SK-N-SH (cell line): ENCODE results near the gene MAG. TPM values are rescaled to one million over a fixed set of nuclear protein-coding genes. Genes with fewer than 3 reads are reported as not detected.

Experiments
- CTCF ChIA-PET: fragments of 300-600, 350-600 bp; formaldehyde crosslinking; extraction: SDS; loops from one replicate; lab custom pipeline; 2021; lab: Yijun Ruan, JAX
- POLR2A ChIA-PET: fragments of 350-600 bp; sonication (Branson Sonifier 250); formaldehyde crosslinking; extraction: SDS; loops from one replicate; lab custom pipeline; 2020; ENCODE audit warnings: antibody characterized with exemption, inconsistent platforms; lab: Yijun Ruan, JAX
- DNase-seq: peaks from one replicate; pipeline ENCODE4 v3.0.0; 2012
- H2AFZ ChIP-seq: fragments of 200-600 bp; sonication (generic); 2 replicates; pipeline ENCODE4 v1.8.1; 2016; ENCODE audit warnings: antibody characterized with exemption, mild to moderate bottlenecking, low read depth
- H3F3A ChIP-seq: fragments of 200-600 bp; sonication (generic); replicated peaks from 2 replicates; pipeline ENCODE3; 2016; ENCODE audit warnings: antibody characterized with exemption, mild to moderate bottlenecking; ENCODE audit not compliant: insufficient read depth
- H3K27ac ChIP-seq, 2 experiments: fragments of 200-500 bp in 1 of 2; fragments of 200-600 bp in 1 of 2; sonication (Bioruptor generic) in 1 of 2; sonication (generic), shearing (Covaris generic) in 1 of 2; 2 replicates each; pipeline versions ENCODE4 v1.5.1 to v1.6.1; 2014 to 2016; ENCODE audit warnings: low read depth in 2 of 2, inconsistent platforms in 1 of 2, low read length in 1 of 2, mild to moderate bottlenecking in 1 of 2, mixed read lengths in 1 of 2
- H3K27me3 ChIP-seq: fragments of 200-600 bp; sonication (generic), shearing (Covaris generic); 2 replicates; pipeline ENCODE4 v1.6.1; 2016; ENCODE audit warnings: mixed run types; ENCODE audit not compliant: insufficient read depth
- H3K36me3 ChIP-seq, 2 experiments: fragments of 200-500 bp in 1 of 2; fragments of 200-600 bp in 1 of 2; sonication (Bioruptor generic) in 1 of 2; sonication (generic) in 1 of 2; replicated peaks in 1 of 2; 2 replicates each; pipeline versions ENCODE3 to v1.5.1; 2014 to 2016; ENCODE audit warnings: low read length in 1 of 2, mild to moderate bottlenecking in 1 of 2; ENCODE audit not compliant: insufficient read depth in 2 of 2, control insufficient read depth in 1 of 2
- H3K4me1 ChIP-seq, 2 experiments: fragments of 200-500 bp in 1 of 2; fragments of 200-600 bp in 1 of 2; sonication (Bioruptor generic) in 1 of 2; sonication (generic), shearing (Covaris generic) in 1 of 2; 2 replicates each; pipeline versions ENCODE4 v1.5.1 to v1.6.1; 2014 to 2016; ENCODE audit warnings: low read depth in 1 of 2, low read length in 1 of 2, mixed run types in 1 of 2; ENCODE audit not compliant: insufficient read depth in 2 of 2, control insufficient read depth in 1 of 2
- H3K4me2 ChIP-seq: fragments of 200-600 bp; sonication (generic), shearing (Covaris generic); 2 replicates; pipeline ENCODE4 v1.6.1; 2017; ENCODE audit warnings: mixed run types
- H3K4me3 ChIP-seq, 2 experiments: fragments of 200-500 bp in 1 of 2; fragments of 200-600 bp in 1 of 2; sonication (Bioruptor generic) in 1 of 2; sonication (generic), shearing (Covaris generic) in 1 of 2; 2 replicates each; pipeline versions ENCODE4 v1.5.1 to v1.8.1; 2014 to 2016; ENCODE audit warnings: low read depth in 2 of 2, inconsistent platforms in 1 of 2, low read length in 1 of 2, mild to moderate bottlenecking in 1 of 2, mixed read lengths in 1 of 2, moderate library complexity in 1 of 2
- H3K79me2 ChIP-seq: fragments of 200-600 bp; sonication (generic); 2 replicates; pipeline ENCODE4 v1.8.1; 2017; ENCODE audit warnings: mild to moderate bottlenecking; ENCODE audit not compliant: insufficient read depth
- H3K9ac ChIP-seq: fragments of 200-600 bp; sonication (generic); 2 replicates; pipeline ENCODE4 v1.6.1; 2017; ENCODE audit warnings: mixed run types
- H3K9me2 ChIP-seq: fragments of 200-600 bp; sonication (generic); 2 replicates; pipeline ENCODE4 v1.6.1; 2017; ENCODE audit warnings: mixed run types
- H3K9me3 ChIP-seq: fragments of 200-600 bp; sonication (generic); 2 replicates; pipeline ENCODE4 v1.6.1; 2017; ENCODE audit warnings: mixed run types, mild to moderate bottlenecking, moderate library complexity
- H4K20me1 ChIP-seq: fragments of 200-600 bp; sonication (generic); 2 replicates; pipeline ENCODE4 v1.6.1; 2017; ENCODE audit warnings: mild to moderate bottlenecking, mixed run types; ENCODE audit not compliant: insufficient read depth
- CHD2 ChIP-seq: fragments of 150-350 bp; IDR thresholded peaks from 2 replicates; pipeline ENCODE4 v1.6.1; 2018; ENCODE audit warnings: low read length; ENCODE audit not compliant: partially characterized antibody
- EP300 ChIP-seq, 2 experiments: IDR thresholded peaks; 2 replicates each; pipeline versions ENCODE4 v1.4.0 to v1.6.1; 2012; ENCODE audit warnings: borderline replicate concordance in 1 of 2, low read depth in 1 of 2, low read length in 1 of 2
- FOSL2 ChIP-seq: IDR thresholded peaks from 2 replicates; pipeline ENCODE4 v1.4.0; 2012; ENCODE audit warnings: low read depth, mild to moderate bottlenecking, moderate library complexity, borderline replicate concordance
- FOXJ3 ChIP-seq: sonication (generic); formaldehyde crosslinking; IDR thresholded peaks from 2 replicates; pipeline ENCODE4 v1.5.1; 2020; ENCODE audit warnings: mild to moderate bottlenecking, missing genetic modification reagents
- GABPA ChIP-seq: IDR thresholded peaks from 2 replicates; pipeline ENCODE4 v1.4.0; 2012; ENCODE audit warnings: low read depth, mild to moderate bottlenecking
- JUND ChIP-seq: IDR thresholded peaks from 2 replicates; pipeline ENCODE4 v1.4.0; 2012
- NRF1 ChIP-seq: IDR thresholded peaks from 2 replicates; pipeline ENCODE4 v1.6.1; 2012; ENCODE audit warnings: low read depth, mild to moderate bottlenecking, low read length
- PBX3 ChIP-seq: IDR thresholded peaks from 2 replicates; pipeline ENCODE4; 2012
- REST ChIP-seq: IDR thresholded peaks from 2 replicates; pipeline ENCODE4 v1.6.1; 2012; ENCODE audit warnings: mild to moderate bottlenecking, low read depth, low read length, moderate library complexity
- WGBS: methylation state at CpG from one replicate; pipeline ENCODE4 v1.1.6; 2017; ENCODE audit warnings: low lambda C conversion rate; 5-methylcytosine and 5-hydroxymethylcytosine counted together
- polyA plus RNA-seq, 3 experiments: library from polyadenylated mRNA; depleted of rRNA; stranded (reverse); fragments of >200 nt; gene quantifications; 2 replicates each; pipeline ENCODE4 v1.2.3, GENCODE V29; 2012

MAG gene
- polyA plus RNA-seq, 1 of the 3 experiments (the other 2 are of a cell fraction), result not detected

GRCh38 chr19:35281303-35281702 is 10.7 kb upstream of the MAG start:
- WGBS, result 86% methylated on average over 4 of the region's 4 CpGs
- Histone ChIP-seq H4K20me1 (no peaks in the 10 kb centered on the region), H3K4me3 (no peak overlapping the region), H3K36me3 (peaks cover 2 to 8% of the 10 kb centered on the region in 2 experiments), H2AFZ (no peak overlapping the region), H3K9me3 (no peaks in the 10 kb centered on the region), H3K4me1 (no peaks in the 10 kb centered on the region), H3K4me2 (no peak overlapping the region), H3K79me2 (no peaks in the 10 kb centered on the region), H3K27ac (no peak overlapping the region), H3K9ac (no peak overlapping the region), H3K27me3 (peaks cover 37% of the 10 kb centered on the region), H3K9me2 (no peaks in the 10 kb centered on the region), H3F3A (no peaks in the 10 kb centered on the region)
- no peak for DNase-seq
- ChIA-PET POLR2A (interaction anchor here (1.5 kb wide), 1 partner anchor 11 kb away, joined by 3 read pairs; no protein-coding TSS in a partner anchor), CTCF (interaction anchor here (1.5 to 4.3 kb wide), 3 partner anchors 8 to 72 kb away, joined by 3 to 38 read pairs (median 4); partner anchors contain the start of gene USF2)
- TF ChIP-seq GABPA, result no peak
- TF ChIP-seq FOXJ3, result no peak
- TF ChIP-seq FOSL2, result no peak

DNA sequence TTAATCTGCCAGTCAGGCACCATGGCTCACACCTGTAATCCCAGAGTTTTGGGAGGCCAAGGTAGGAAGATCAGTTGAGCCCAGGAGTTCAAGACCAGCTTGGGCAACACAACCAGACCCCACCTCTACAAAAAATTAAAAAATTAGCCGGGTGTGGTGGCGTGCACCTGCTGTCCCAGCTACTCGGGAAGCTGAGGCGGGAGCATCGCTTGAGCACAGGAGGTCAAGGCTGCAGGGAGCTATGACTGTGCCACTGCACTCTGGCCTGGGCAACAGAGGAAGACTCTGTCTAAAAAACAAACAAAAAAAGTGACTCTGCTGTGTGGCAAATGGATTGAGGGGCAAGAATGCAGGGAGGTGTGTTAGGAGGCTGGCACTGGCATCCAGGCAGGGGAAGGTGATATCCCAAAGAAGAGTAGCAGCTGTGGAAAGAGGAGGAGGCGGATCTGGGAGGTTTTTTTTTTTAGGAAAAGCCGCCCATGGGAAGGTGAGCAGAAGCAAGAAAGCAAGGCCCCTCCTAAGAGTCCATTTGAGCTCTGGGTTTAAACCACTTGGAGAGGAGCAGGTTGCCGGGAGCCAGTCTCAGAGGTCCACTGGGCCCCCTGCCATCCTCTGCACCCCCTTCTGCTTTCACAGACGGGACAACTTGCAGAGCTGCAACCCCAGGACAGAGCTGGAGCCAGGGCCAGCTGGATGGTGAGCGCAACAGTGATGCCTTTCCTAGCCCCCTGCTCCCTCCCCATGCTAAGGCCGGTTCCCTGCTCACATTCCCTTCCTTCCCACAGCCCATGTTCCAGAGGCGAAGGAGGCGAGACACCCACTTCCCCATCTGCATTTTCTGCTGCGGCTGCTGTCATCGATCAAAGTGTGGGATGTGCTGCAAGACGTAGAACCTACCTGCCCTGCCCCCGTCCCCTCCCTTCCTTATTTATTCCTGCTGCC is 7.5 kb upstream of the MAG start:
- no peak overlapping the region for H3K4me3 ChIP-seq
- H3K4me1 ChIP-seq, result no peaks in the 10 kb centered on the region
- no peaks in the 10 kb centered on the region for H4K20me1 ChIP-seq
- POLR2A ChIA-PET, result no interaction called here
- no peak for DNase-seq
- no peaks in the 10 kb centered on the region for H3K36me3 ChIP-seq
- no peaks in the 10 kb centered on the region for H3K9me2 ChIP-seq
- 49% methylated on average over 17 of the region's 17 CpGs for WGBS
- H3K27me3 ChIP-seq, result peaks cover 51% of the 10 kb centered on the region
- no peaks in the 10 kb centered on the region for H3K9me3 ChIP-seq
- H3K9ac ChIP-seq, result no peak overlapping the region
- H3K27ac ChIP-seq, result no peak overlapping the region
- CTCF ChIA-PET, result interaction anchor here (0.9 to 1.3 kb wide), 4 partner anchors 10 to 43 kb away, joined by 3 to 4 read pairs (median 4); no protein-coding TSS in a partner anchor
- TF ChIP-seq NRF1 (no peak), PBX3 (no peak), JUND (no peak), EP300 (IDR thresholded peaks at IDR 0.05; ENCODE audit: borderline replicate concordance in 1 of 2, low read depth in 1 of 2, low read length in 1 of 2) (no peak), CHD2 (no peak), GABPA (no peak), REST (no peak)
- H3K79me2 ChIP-seq, result no peaks in the 10 kb centered on the region
- H3K4me2 ChIP-seq, result no peak overlapping the region
- no peaks in the 10 kb centered on the region for H3F3A ChIP-seq
- no peak overlapping the region for H2AFZ ChIP-seq
